Vagina (tissue), 2 donors: ENCODE measurements around the gene KLLN.

ENCODE experiments used
- CTCF ChIP-seq, 3 experiments: fragments of 450-650 bp in 2 of 3; fragments of 200-600 bp in 1 of 3; sonication (generic) in 1 of 3; IDR thresholded peaks; one replicate each; pipeline ENCODE4 v1.5.1; 2017 to 2019; ENCODE audit warnings: antibody characterized with exemption in 3 of 3, mild to moderate bottlenecking in 2 of 3, moderate library complexity in 2 of 3
- POLR2A ChIP-seq, 2 donors: fragments of 450-650 bp; IDR thresholded peaks; one replicate each; pipeline ENCODE4 v1.6.1; 2017; ENCODE audit warnings: antibody characterized with exemption in 2 of 2, mild to moderate bottlenecking in 2 of 2, moderate library complexity in 2 of 2

GRCh38 chr10:87842776-87843497 lies 20.4 kb downstream of the KLLN start:
- TF ChIP-seq CTCF (IDR thresholded peaks at IDR 0.05) (no peak), POLR2A (IDR thresholded peaks at IDR 0.05) (no peak)
